HCT116 (cell line): Measurements from ENCODE around the gene CCDC116. TPM values are rescaled to one million over a fixed set of nuclear protein-coding genes. Genes with fewer than 3 reads are reported as not detected.

Experiments
- ATAC-seq: fragments of 200-7000 bp; cut with Tn5 transposase; 2 replicates; pipeline ENCODE4 v1.9.1; 2020; ENCODE audit warnings: mild to moderate bottlenecking, moderate library complexity
- BruUV-seq: library from RNA; stranded (reverse); fragments of 400-500 nt; replicated peaks from 2 replicates; lab custom pipeline; 2021; lab: Mats Ljungman, UMichigan
- CTCF ChIA-PET: fragments of 300-600 bp; sonication (Branson Sonifier 250); formaldehyde crosslinking; loops from one replicate; lab custom pipeline; 2021; ENCODE audit warnings: antibody characterized with exemption; lab: Charles Lee
- POLR2A ChIA-PET: fragments of 300-600, 350-600 bp; sonication (Branson Sonifier 250); formaldehyde crosslinking; loops from one replicate; lab custom pipeline; 2021; ENCODE audit warnings: antibody characterized with exemption; lab: Charles Lee
- RAD21 ChIA-PET, 2 experiments: fragments of 300-600 bp; sonication (Branson Sonifier 250); formaldehyde crosslinking; loops; one replicate each; lab custom pipeline; 2023; ENCODE audit warnings: low total read pairs in 2 of 2; ENCODE audit not compliant: uncharacterized antibody in 2 of 2, unreplicated experiment in 2 of 2, low non-redundant PET in 1 of 2; lab: Charles Lee
- DNase-seq: peaks from one replicate; pipeline ENCODE4 v3.0.0-alpha.2; 2010; ENCODE audit warnings: low read depth, low spot score
- H2AFZ ChIP-seq: fragments of 200-600 bp; shearing (Covaris generic), sonication (generic); 2 replicates; pipeline ENCODE4 v1.6.1; 2017; ENCODE audit warnings: low read depth, mixed run types, mixed read lengths, antibody characterized with exemption, low read length; ENCODE audit not compliant: poor library complexity, severe bottlenecking
- H3K27ac ChIP-seq: 2 replicates; pipeline ENCODE4 v1.5.1; 2012; ENCODE audit warnings: low read depth, low read length
- H3K27me3 ChIP-seq: fragments of 200-600 bp; sonication (generic); 2 replicates; pipeline ENCODE4 v1.6.1; 2016; ENCODE audit warnings: mixed run types, low read length, mixed read lengths; ENCODE audit not compliant: insufficient read depth
- H3K36me3 ChIP-seq, 2 experiments: fragments of 200-500 bp in 1 of 2; fragments of 200-600 bp in 1 of 2; sonication (Bioruptor generic) in 1 of 2; sonication (generic) in 1 of 2; 2 replicates each; pipeline versions ENCODE4 v1.5.1 to v1.6.1; 2014 to 2016; ENCODE audit warnings: low read length in 2 of 2, inconsistent platforms in 1 of 2, mixed read lengths in 1 of 2, mixed run types in 1 of 2; ENCODE audit not compliant: insufficient read depth in 2 of 2, control insufficient read depth in 1 of 2
- H3K4me1 ChIP-seq, 2 experiments: fragments of 200-600 bp in 1 of 2; sonication (generic) in 1 of 2; 2 replicates each; pipeline versions ENCODE4 v1.5.1 to v1.6.1; 2012 to 2017; ENCODE audit warnings: low read length in 2 of 2, inconsistent platforms in 1 of 2, mild to moderate bottlenecking in 1 of 2, mixed read lengths in 1 of 2, mixed run types in 1 of 2, moderate library complexity in 1 of 2; ENCODE audit not compliant: insufficient read depth in 2 of 2, control insufficient read depth in 1 of 2
- H3K4me2 ChIP-seq: fragments of 200-600 bp; sonication (generic); 2 replicates; pipeline ENCODE4 v1.6.1; 2017; ENCODE audit warnings: mixed run types, low read length, mixed read lengths
- H3K4me3 ChIP-seq, 2 experiments: fragments of 200-600 bp in 1 of 2; sonication (generic) in 1 of 2; replicated peaks in 1 of 2; 2 replicates each; pipeline ENCODE4 v1.5.1; 2011 to 2016; ENCODE audit warnings: low read length in 2 of 2, control low read depth in 1 of 2, low read depth in 1 of 2, mild to moderate bottlenecking in 1 of 2, mixed read lengths in 1 of 2, mixed run types in 1 of 2
- H3K79me2 ChIP-seq: fragments of 200-600 bp; sonication (generic); 2 replicates; pipeline ENCODE4 v1.6.1; 2017; ENCODE audit warnings: mild to moderate bottlenecking, mixed run types, low read length, moderate library complexity, mixed read lengths; ENCODE audit not compliant: insufficient read depth
- H3K9ac ChIP-seq: fragments of 200-600 bp; sonication (generic); 2 replicates; pipeline ENCODE4 v1.6.1; 2016; ENCODE audit warnings: low read length, mixed read lengths
- H3K9me2 ChIP-seq: fragments of 200-600 bp; sonication (generic), shearing (Covaris generic); 2 replicates; pipeline ENCODE4 v1.6.1; 2017; ENCODE audit warnings: mixed run types, mild to moderate bottlenecking, moderate library complexity; ENCODE audit not compliant: insufficient read depth
- H3K9me3 ChIP-seq, 2 experiments: fragments of 200-500 bp in 1 of 2; fragments of 200-600 bp in 1 of 2; sonication (Bioruptor generic) in 1 of 2; sonication (generic) in 1 of 2; 2 replicates each; pipeline ENCODE4 v1.6.1; 2014 to 2017; ENCODE audit warnings: low read length in 2 of 2, mixed read lengths in 2 of 2, inconsistent platforms in 1 of 2, low read depth in 1 of 2, mild to moderate bottlenecking in 1 of 2, mixed run types in 1 of 2, moderate library complexity in 1 of 2; ENCODE audit not compliant: control insufficient read depth in 1 of 2, insufficient read depth in 1 of 2
- H4K20me1 ChIP-seq: fragments of 200-600 bp; sonication (generic), shearing (Covaris generic); 2 replicates; pipeline ENCODE4 v1.6.1; 2017; ENCODE audit warnings: mixed run types, mild to moderate bottlenecking, moderate library complexity; ENCODE audit not compliant: insufficient read depth
- CBX3 ChIP-seq: IDR thresholded peaks from 2 replicates; pipeline ENCODE4 v1.6.1; 2012; ENCODE audit warnings: low read depth
- CEBPB ChIP-seq: IDR thresholded peaks from 2 replicates; pipeline ENCODE4 v1.6.1; 2012; ENCODE audit warnings: low read depth
- CTCF ChIP-seq, 3 experiments: fragments of 200-600 bp in 1 of 3; sonication (generic) in 1 of 3; IDR thresholded peaks in 2 of 3; conservative IDR thresholded peaks in 1 of 3; 2 replicates each; pipeline ENCODE4 v1.5.1; 2012 to 2017; ENCODE audit warnings: low read depth in 2 of 3, low read length in 2 of 3, antibody characterized with exemption in 1 of 3, borderline replicate concordance in 1 of 3, control low read depth in 1 of 3, mild to moderate bottlenecking in 1 of 3, mixed read lengths in 1 of 3, mixed run types in 1 of 3, moderate library complexity in 1 of 3; ENCODE audit not compliant: insufficient read depth in 1 of 3
- EGR1 ChIP-seq: IDR thresholded peaks from 2 replicates; pipeline ENCODE4 v1.6.1; 2012; ENCODE audit warnings: low read depth
- EZH2 ChIP-seq: fragments of 200-600 bp; sonication (generic); IDR thresholded peaks from 2 replicates; pipeline ENCODE4 v1.6.1; 2017; ENCODE audit warnings: antibody characterized with exemption, mixed run types
- EZH2phosphoT487 ChIP-seq: fragments of 200-600 bp; IDR thresholded peaks from 2 replicates; pipeline ENCODE4 v1.6.1; 2018; ENCODE audit warnings: antibody characterized with exemption, borderline replicate concordance
- FOSL1 ChIP-seq: IDR thresholded peaks from 2 replicates; pipeline ENCODE4 v1.6.1; 2012; ENCODE audit warnings: low read depth
- JUND ChIP-seq: IDR thresholded peaks from 2 replicates; pipeline ENCODE4 v1.6.1; 2012
- MAX ChIP-seq: IDR thresholded peaks from 2 replicates; pipeline ENCODE4 v1.6.1; 2012
- POLR2AphosphoS5 ChIP-seq: IDR thresholded peaks from 2 replicates; pipeline ENCODE4 v1.6.1; 2011; ENCODE audit warnings: mild to moderate bottlenecking, low read depth, low read length, moderate library complexity
- REST ChIP-seq: IDR thresholded peaks from 2 replicates; pipeline ENCODE4 v1.6.1; 2012; ENCODE audit warnings: low read depth
- SIN3A ChIP-seq: IDR thresholded peaks from 2 replicates; pipeline ENCODE4 v1.6.1; 2012; ENCODE audit warnings: low read depth
- SRF ChIP-seq: IDR thresholded peaks from 2 replicates; pipeline ENCODE4 v1.6.1; 2012; ENCODE audit warnings: low read depth
- TCF7L2 ChIP-seq: IDR thresholded peaks from 2 replicates; pipeline ENCODE4 v1.7.0; 2011; ENCODE audit warnings: borderline replicate concordance, inconsistent platforms; ENCODE audit not compliant: insufficient read depth, insufficient read length; ENCODE audit errors: extremely low read depth
- YY1 ChIP-seq: IDR thresholded peaks from 2 replicates; pipeline ENCODE4 v1.6.1; 2011; ENCODE audit warnings: low read length, low read depth, moderate library complexity, mild to moderate bottlenecking; ENCODE audit not compliant: insufficient replicate concordance; ENCODE audit errors: extremely low read depth
- ZNF274 ChIP-seq: fragments of 200-500 bp; sonication (Bioruptor generic); IDR thresholded peaks from 2 replicates; pipeline ENCODE4 v1.6.1; 2014; ENCODE audit warnings: mild to moderate bottlenecking, low read depth, low read length, inconsistent platforms
- intact Hi-C: fragments of 100-400 bp; cut with micrococcal nuclease; formaldehyde crosslinking; loops from 2 replicates; pipeline ENCODE4 v1.10.0; 2022
- total RNA-seq: library from RNA; stranded (reverse); gene quantifications from one replicate; pipeline ENCODE4 v1.2.1, GENCODE V29; 2021; ENCODE audit not compliant: unreplicated experiment

The CCDC116 gene
- total RNA-seq, 1 experiment from 2014 or later = 0.66 TPM

GRCh38 chr22:21631025-21631424 is 1.5 kb upstream of the CCDC116 start:
- H3K4me1 ChIP-seq = peaks cover 9 to 40% of the 10 kb centered on the region in 2 experiments
- H3K27me3 ChIP-seq = no peaks in the 10 kb centered on the region
- BruUV-seq = no TSS peak
- intact Hi-C loops = no loop called here
- H3K9me3 ChIP-seq = no peaks in the 10 kb centered on the region
- H4K20me1 ChIP-seq = no peaks in the 10 kb centered on the region
- H3K27ac ChIP-seq = no peak overlapping the region
- H2AFZ ChIP-seq = no peak overlapping the region
- no peak overlapping the region for H3K9ac ChIP-seq
- H3K79me2 ChIP-seq = peaks cover 37% of the 10 kb centered on the region
- H3K4me2 ChIP-seq = no peak overlapping the region
- TF ChIP-seq CTCF (IDR thresholded peaks at IDR 0.05 in 2 of 3, conservative IDR thresholded peaks at IDR 0.05 in 1 of 3; ENCODE audit: borderline replicate concordance in 1 of 3, insufficient read depth in 1 of 3, low read depth in 2 of 3, low read length in 2 of 3) = no peak
- no peak for TF ChIP-seq SIN3A
- TF ChIP-seq FOSL1 = no peak
- no peak for TF ChIP-seq POLR2AphosphoS5
- no peak for TF ChIP-seq MAX
- TF ChIP-seq EZH2 = no peak
- TF ChIP-seq TCF7L2 = no peak
- TF ChIP-seq ZNF274 = no peak
- no peak for TF ChIP-seq JUND
- TF ChIP-seq REST = no peak
- no peak for TF ChIP-seq EZH2phosphoT487
- TF ChIP-seq CEBPB = no peak
- no peak for TF ChIP-seq SRF
- no peak for TF ChIP-seq YY1
- no peak for TF ChIP-seq CBX3
- no peak for TF ChIP-seq EGR1
- H3K36me3 ChIP-seq = peaks cover 0 to 19% of the 10 kb centered on the region in 2 experiments; a peak in 1 of 4 replicates
- no peak overlapping the region for H3K4me3 ChIP-seq
- CTCF ChIA-PET = interaction anchor here (3.1 to 5.7 kb wide), 2 partner anchors 12 to 15 kb away, joined by 29 to 103 read pairs; partner anchors contain the start of gene SDF2L1
- DNase-seq (no peak), ATAC-seq (no peak)
- POLR2A ChIA-PET = interaction anchor here (2.9 kb wide), 1 partner anchor 11 kb away, joined by 43 read pairs; the partner anchor contains the start of gene SDF2L1
- RAD21 ChIA-PET = no interaction called here
- H3K9me2 ChIP-seq = no peaks in the 10 kb centered on the region
